GM12892 (cell line): ENCODE measurements around the gene CAMKMT.

Source experiments
- POLR2A ChIP-seq: IDR thresholded peaks from 2 replicates; pipeline ENCODE4 v1.6.1; 2011; ENCODE audit warnings: low read depth, low read length, control low read depth
- POLR2AphosphoS5 ChIP-seq: IDR thresholded peaks from 2 replicates; pipeline ENCODE4 v1.6.1; 2011; ENCODE audit warnings: low read depth, low read length, control low read depth

DNA sequence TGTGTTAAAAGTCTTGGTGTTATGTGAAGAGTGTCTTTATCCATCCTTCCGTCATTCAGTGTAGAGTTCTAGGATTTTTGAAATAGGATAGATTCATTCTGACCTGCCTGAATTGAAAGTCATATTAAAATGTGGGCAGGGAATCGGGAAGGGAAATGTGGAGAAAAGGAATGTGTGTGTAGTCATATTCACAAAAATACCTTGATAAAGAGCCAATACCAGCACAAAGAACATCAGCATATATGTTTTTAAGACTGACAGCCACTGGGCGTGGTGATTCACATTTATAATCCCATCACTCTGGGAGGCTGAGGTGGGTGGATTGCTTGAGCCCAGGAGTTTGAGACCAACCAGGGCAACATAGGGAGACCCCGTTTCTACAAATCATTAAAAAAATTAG, 188.1 kb downstream of the CAMKMT start:
- TF ChIP-seq POLR2A (no peak), POLR2AphosphoS5 (no peak)
